A549 (cell line): ENCODE results near the gene SEC24B. TPM values are rescaled to one million over a fixed set of nuclear protein-coding genes. Genes with fewer than 3 reads are reported as not detected.

Source experiments
- ATAC-seq, 2 experiments: fragments of 200-7000 bp in 1 of 2; fragments of >200 bp in 1 of 2; cut with Nextera tagmentation in 1 of 2; cut with Tn5 transposase in 1 of 2; 3 replicates each; pipeline versions ENCODE4 v1.8.0 to v1.9.1; 2018 to 2020; ENCODE audit warnings: mild to moderate bottlenecking in 1 of 2, moderate library complexity in 1 of 2
- CTCF ChIA-PET: fragments of 300-600 bp; sonication (Branson Sonifier 250); formaldehyde crosslinking; extraction: SDS; loops from one replicate; lab custom pipeline; 2021; ENCODE audit warnings: antibody characterized with exemption, inconsistent platforms; lab: Yijun Ruan, JAX
- POLR2A ChIA-PET: fragments of 350-600 bp; formaldehyde crosslinking; extraction: SDS; loops from one replicate; lab custom pipeline; 2021; ENCODE audit warnings: antibody characterized with exemption, inconsistent platforms; lab: Yijun Ruan, JAX
- DNase-seq, 2 experiments: peaks; one replicate each; pipeline versions ENCODE4 v3.0.0 to v3.0.0-alpha.2; 2011 to 2016; ENCODE audit warnings: low read depth in 1 of 2, low spot score in 1 of 2
- FAIRE-seq: peaks from 2 replicates; lab custom pipeline; 2011; peaks lifted over from hg19 to GRCh38; lab: Jason Lieb, UNC
- H3K27ac ChIP-seq, 2 experiments: fragments of >200 bp; sonication (Bioruptor Twin); formaldehyde crosslinking; 3 replicates each; pipeline ENCODE4 v1.5.1; 2016 to 2017
- H3K4me1 ChIP-seq: fragments of >200 bp; sonication (Bioruptor Twin); formaldehyde crosslinking; 3 replicates; pipeline ENCODE4 v1.6.1; 2016
- H3K4me2 ChIP-seq: fragments of >200 bp; sonication (Bioruptor Twin); formaldehyde crosslinking; 3 replicates; pipeline ENCODE4 v1.6.1; 2016
- H3K4me3 ChIP-seq: fragments of >200 bp; sonication (Bioruptor Twin); formaldehyde crosslinking; 3 replicates; pipeline ENCODE4 v1.5.1; 2016
- H3K9me3 ChIP-seq: fragments of >200 bp; sonication (Bioruptor Twin); formaldehyde crosslinking; 3 replicates; pipeline ENCODE4 v1.6.1; 2016
- CBX8 ChIP-seq: fragments of 200-600 bp; sonication (generic); IDR thresholded peaks from 2 replicates; pipeline ENCODE4 v1.6.1; 2016
- CHD4 ChIP-seq: fragments of 200-600 bp; sonication (generic); IDR thresholded peaks from 2 replicates; pipeline ENCODE4 v1.6.1; 2016; ENCODE audit warnings: antibody characterized with exemption, mild to moderate bottlenecking, borderline replicate concordance
- EHMT2 ChIP-seq: fragments of 200-600 bp; sonication (generic); IDR thresholded peaks from 2 replicates; pipeline ENCODE4 v1.6.1; 2016; ENCODE audit warnings: antibody characterized with exemption, low read depth, mild to moderate bottlenecking, moderate library complexity
- EP300 ChIP-seq, 2 experiments: fragments of >200 bp; sonication (Bioruptor Twin); formaldehyde crosslinking; IDR thresholded peaks; 2 replicates in 1 of 2; 3 replicates in 1 of 2; pipeline ENCODE4 v1.6.1; 2016 to 2017
- ESRRA ChIP-seq: fragments of 150-350 bp; IDR thresholded peaks from 2 replicates; pipeline ENCODE4 v1.6.1; 2014; ENCODE audit warnings: mild to moderate bottlenecking, low read length, borderline replicate concordance
- FOSL2 ChIP-seq, 2 experiments: fragments of 450-650 bp in 1 of 2; fragments of >200 bp in 1 of 2; sonication (Bioruptor Twin) in 1 of 2; formaldehyde crosslinking; IDR thresholded peaks; 2 replicates each; pipeline versions ENCODE4 v1.5.0 to v1.6.1; 2016 to 2020; ENCODE audit warnings: mild to moderate bottlenecking in 1 of 2, moderate library complexity in 1 of 2
- HDAC2 ChIP-seq: fragments of 200-600 bp; sonication (generic); IDR thresholded peaks from 2 replicates; pipeline ENCODE4 v1.6.1; 2016
- HOXA7 ChIP-seq: fragments of 250-450 bp; sonication (Bioruptor Pico); IDR thresholded peaks from 2 replicates; pipeline ENCODE4 v1.5.0; 2020; ENCODE audit warnings: mild to moderate bottlenecking, moderate library complexity
- HOXB5 ChIP-seq: fragments of 250-450 bp; sonication (Bioruptor Pico); IDR thresholded peaks from 2 replicates; pipeline ENCODE4 v1.5.0; 2020; ENCODE audit warnings: mild to moderate bottlenecking, moderate library complexity
- JUN ChIP-seq, 2 experiments: fragments of >200 bp; sonication (Bioruptor Twin); formaldehyde crosslinking; IDR thresholded peaks; 2 replicates in 1 of 2; 3 replicates in 1 of 2; pipeline ENCODE4 v1.6.1; 2016 to 2017
- NR3C1 ChIP-seq: fragments of >200 bp; sonication (Bioruptor Twin); formaldehyde crosslinking; IDR thresholded peaks from 3 replicates; pipeline ENCODE4 v1.6.1; 2017
- PHF8 ChIP-seq: fragments of 200-600 bp; sonication (generic); IDR thresholded peaks from 2 replicates; pipeline ENCODE4 v1.6.1; 2016; ENCODE audit warnings: low read depth, mild to moderate bottlenecking, antibody characterized with exemption, moderate library complexity, borderline replicate concordance
- POLR2A ChIP-seq: IDR thresholded peaks from 2 replicates; pipeline ENCODE4 v1.6.1; 2012; ENCODE audit warnings: mild to moderate bottlenecking, low read length
- RAD21 ChIP-seq, 2 experiments: fragments of >200 bp in 1 of 2; sonication (Bioruptor Twin) in 1 of 2; formaldehyde crosslinking in 1 of 2; IDR thresholded peaks in 1 of 2; conservative IDR thresholded peaks in 1 of 2; 2 replicates in 1 of 2; 3 replicates in 1 of 2; pipeline ENCODE4 v1.6.1; 2012 to 2018; ENCODE audit warnings: inconsistent platforms in 1 of 2
- ZFP36 ChIP-seq: fragments of 450-650 bp; IDR thresholded peaks from 2 replicates; pipeline ENCODE4 v1.6.1; 2014; ENCODE audit warnings: borderline replicate concordance; ENCODE audit not compliant: partially characterized antibody
- ZNF302 ChIP-seq: fragments of 250-450 bp; sonication (Bioruptor Pico); IDR thresholded peaks from 2 replicates; pipeline ENCODE4 v1.9.0; 2021; ENCODE audit warnings: inconsistent platforms, mild to moderate bottlenecking, moderate library complexity
- WGBS: methylation state at CpG from one replicate; pipeline ENCODE4 v1.1.6; 2017; ENCODE audit errors: missing lambda C conversion rate; 5-methylcytosine and 5-hydroxymethylcytosine counted together
- polyA plus RNA-seq, 4 experiments: library from polyadenylated mRNA; depleted of rRNA in 3 of 4; stranded (reverse); fragments of >200 nt; fragmentation: RNase III in 1 of 4; extraction: RNeasy Plus Mini Kit Qiagen cat#74134 plus additional on column Dnase treatment in 1 of 4; gene quantifications; 2 replicates in 3 of 4; 3 replicates in 1 of 4; pipeline ENCODE4 v1.2.3, GENCODE V29; 2011 to 2017
- TF ChIP-seq, protein P1 (sequence below): fragments of >200 bp; sonication (Bioruptor Twin); formaldehyde crosslinking; IDR thresholded peaks from 3 replicates; pipeline ENCODE4 v1.6.1; 2016
- TF ChIP-seq, protein P2 (sequence below): fragments of 250-450 bp; sonication (Bioruptor Pico); IDR thresholded peaks from 2 replicates; pipeline ENCODE4 v1.5.0; 2021; ENCODE audit warnings: mild to moderate bottlenecking, moderate library complexity, borderline replicate concordance
- TF ChIP-seq, protein P3 (sequence below): fragments of 250-450 bp; sonication (Bioruptor Pico); IDR thresholded peaks from 2 replicates; pipeline ENCODE4 v1.5.0; 2020; ENCODE audit warnings: low read depth, mild to moderate bottlenecking, moderate library complexity
- TF ChIP-seq, protein P4 (sequence below): fragments of 150-350 bp; IDR thresholded peaks from 2 replicates; pipeline ENCODE4 v1.6.1; 2014; ENCODE audit warnings: low read depth, mild to moderate bottlenecking, low read length
- TF ChIP-seq, protein P5 (sequence below): IDR thresholded peaks from 2 replicates; pipeline ENCODE4 v1.6.1; 2012
- TF ChIP-seq, protein P6 (sequence below): fragments of >200 bp; sonication (Bioruptor Twin); formaldehyde crosslinking; IDR thresholded peaks from 3 replicates; pipeline ENCODE4 v1.5.1; 2016
- TF ChIP-seq, protein P7 (sequence below): fragments of >200 bp; sonication (Bioruptor Twin); formaldehyde crosslinking; IDR thresholded peaks from 2 replicates; pipeline ENCODE4 v1.6.1; 2016

Gene SEC24B
- polyA plus RNA-seq, 2 of the 4 experiments (the other 2 are of a cell fraction): 13.8 to 40.0 TPM

DNA sequence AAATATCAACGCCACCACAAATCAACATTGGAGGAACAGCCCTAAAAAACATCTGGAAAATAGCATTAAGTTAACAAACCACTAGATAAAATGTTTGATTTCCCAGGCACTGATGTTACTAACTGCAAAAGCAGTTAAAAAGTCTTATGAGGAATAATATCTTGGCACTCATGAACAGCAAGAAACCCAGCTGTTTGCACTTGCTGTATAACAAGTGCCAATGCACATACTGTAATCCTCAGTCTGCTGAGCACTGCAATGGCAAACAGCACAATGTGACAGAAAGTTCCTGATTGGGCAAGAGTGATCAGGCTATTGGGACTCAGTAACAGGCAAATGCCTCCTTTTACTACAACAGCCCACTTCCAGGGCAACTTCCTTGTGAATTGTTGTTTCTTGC, 20.8 kb upstream of the SEC24B start (continued):
- TF ChIP-seq, protein P1, sequence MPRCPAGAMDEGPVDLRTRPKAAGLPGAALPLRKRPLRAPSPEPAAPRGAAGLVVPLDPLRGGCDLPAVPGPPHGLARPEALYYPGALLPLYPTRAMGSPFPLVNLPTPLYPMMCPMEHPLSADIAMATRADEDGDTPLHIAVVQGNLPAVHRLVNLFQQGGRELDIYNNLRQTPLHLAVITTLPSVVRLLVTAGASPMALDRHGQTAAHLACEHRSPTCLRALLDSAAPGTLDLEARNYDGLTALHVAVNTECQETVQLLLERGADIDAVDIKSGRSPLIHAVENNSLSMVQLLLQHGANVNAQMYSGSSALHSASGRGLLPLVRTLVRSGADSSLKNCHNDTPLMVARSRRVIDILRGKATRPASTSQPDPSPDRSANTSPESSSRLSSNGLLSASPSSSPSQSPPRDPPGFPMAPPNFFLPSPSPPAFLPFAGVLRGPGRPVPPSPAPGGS: no peak

DNA sequence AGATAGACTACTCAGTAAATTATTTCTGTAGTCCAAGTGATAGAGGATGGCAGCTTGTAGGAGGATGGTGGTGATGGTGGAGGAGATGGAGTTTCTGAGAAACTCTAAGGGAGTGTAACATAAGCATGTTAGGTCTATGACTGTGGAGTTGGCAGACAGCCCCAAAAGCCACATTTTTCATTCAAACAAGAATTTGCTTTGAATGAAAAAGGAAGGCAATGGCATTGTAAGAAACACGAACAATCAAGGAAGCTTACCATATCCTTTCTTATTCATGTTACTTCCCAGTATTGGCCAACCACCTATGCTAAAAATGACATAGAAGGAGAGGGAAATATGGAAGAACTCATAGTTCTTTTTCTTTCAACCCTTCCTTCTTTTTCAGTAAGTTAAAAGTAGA, 18.7 kb upstream of the SEC24B start:
- FAIRE-seq (no peak), ATAC-seq (no peak), DNase-seq (no peak)
- Histone ChIP-seq H3K4me2 (no peak overlapping the region), H3K27ac (no peak overlapping the region), H3K4me1 (no peaks in the 10 kb centered on the region), H3K9me3 (no peaks in the 10 kb centered on the region), H3K4me3 (no peak overlapping the region)
- WGBS: 56% methylated on average over 1 of the region's 1 CpG
- POLR2A ChIA-PET: no interaction called here
- CTCF ChIA-PET: no interaction called here
- TF ChIP-seq, protein P2, sequence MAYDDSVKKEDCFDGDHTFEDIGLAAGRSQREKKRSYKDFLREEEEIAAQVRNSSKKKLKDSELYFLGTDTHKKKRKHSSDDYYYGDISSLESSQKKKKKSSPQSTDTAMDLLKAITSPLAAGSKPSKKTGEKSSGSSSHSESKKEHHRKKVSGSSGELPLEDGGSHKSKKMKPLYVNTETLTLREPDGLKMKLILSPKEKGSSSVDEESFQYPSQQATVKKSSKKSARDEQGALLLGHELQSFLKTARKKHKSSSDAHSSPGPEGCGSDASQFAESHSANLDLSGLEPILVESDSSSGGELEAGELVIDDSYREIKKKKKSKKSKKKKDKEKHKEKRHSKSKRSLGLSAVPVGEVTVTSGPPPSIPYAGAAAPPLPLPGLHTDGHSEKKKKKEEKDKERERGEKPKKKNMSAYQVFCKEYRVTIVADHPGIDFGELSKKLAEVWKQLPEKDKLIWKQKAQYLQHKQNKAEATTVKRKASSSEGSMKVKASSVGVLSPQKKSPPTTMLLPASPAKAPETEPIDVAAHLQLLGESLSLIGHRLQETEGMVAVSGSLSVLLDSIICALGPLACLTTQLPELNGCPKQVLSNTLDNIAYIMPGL: no peak
- TF ChIP-seq HDAC2: no peak
- TF ChIP-seq HOXB5 (CRISPR knock-in tag): no peak
- TF ChIP-seq ESRRA: no peak
- TF ChIP-seq PHF8: no peak
- no peak for TF ChIP-seq HOXA7 (CRISPR knock-in tag)
- TF ChIP-seq POLR2A: no peak
- TF ChIP-seq RAD21 (conservative IDR thresholded peaks at IDR 0.05 in 1 of 2, IDR thresholded peaks at IDR 0.05 in 1 of 2): no peak
- no peak for TF ChIP-seq FOSL2 (IDR thresholded peaks at IDR 0.05)
- no peak for TF ChIP-seq FOSL2 (CRISPR knock-in tag; IDR thresholded peaks at IDR 0.05)
- TF ChIP-seq CBX8: no peak
- TF ChIP-seq, protein P3, sequence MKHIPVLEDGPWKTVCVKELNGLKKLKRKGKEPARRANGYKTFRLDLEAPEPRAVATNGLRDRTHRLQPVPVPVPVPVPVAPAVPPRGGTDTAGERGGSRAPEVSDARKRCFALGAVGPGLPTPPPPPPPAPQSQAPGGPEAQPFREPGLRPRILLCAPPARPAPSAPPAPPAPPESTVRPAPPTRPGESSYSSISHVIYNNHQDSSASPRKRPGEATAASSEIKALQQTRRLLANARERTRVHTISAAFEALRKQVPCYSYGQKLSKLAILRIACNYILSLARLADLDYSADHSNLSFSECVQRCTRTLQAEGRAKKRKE: no peak
- no peak for TF ChIP-seq ZNF302 (CRISPR knock-in tag)
- no peak for TF ChIP-seq EP300 (IDR thresholded peaks at IDR 0.05)
- TF ChIP-seq, protein P4, sequence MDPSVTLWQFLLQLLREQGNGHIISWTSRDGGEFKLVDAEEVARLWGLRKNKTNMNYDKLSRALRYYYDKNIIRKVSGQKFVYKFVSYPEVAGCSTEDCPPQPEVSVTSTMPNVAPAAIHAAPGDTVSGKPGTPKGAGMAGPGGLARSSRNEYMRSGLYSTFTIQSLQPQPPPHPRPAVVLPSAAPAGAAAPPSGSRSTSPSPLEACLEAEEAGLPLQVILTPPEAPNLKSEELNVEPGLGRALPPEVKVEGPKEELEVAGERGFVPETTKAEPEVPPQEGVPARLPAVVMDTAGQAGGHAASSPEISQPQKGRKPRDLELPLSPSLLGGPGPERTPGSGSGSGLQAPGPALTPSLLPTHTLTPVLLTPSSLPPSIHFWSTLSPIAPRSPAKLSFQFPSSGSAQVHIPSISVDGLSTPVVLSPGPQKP: no peak
- TF ChIP-seq, protein P5, sequence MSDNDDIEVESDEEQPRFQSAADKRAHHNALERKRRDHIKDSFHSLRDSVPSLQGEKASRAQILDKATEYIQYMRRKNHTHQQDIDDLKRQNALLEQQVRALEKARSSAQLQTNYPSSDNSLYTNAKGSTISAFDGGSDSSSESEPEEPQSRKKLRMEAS: no peak

DNA sequence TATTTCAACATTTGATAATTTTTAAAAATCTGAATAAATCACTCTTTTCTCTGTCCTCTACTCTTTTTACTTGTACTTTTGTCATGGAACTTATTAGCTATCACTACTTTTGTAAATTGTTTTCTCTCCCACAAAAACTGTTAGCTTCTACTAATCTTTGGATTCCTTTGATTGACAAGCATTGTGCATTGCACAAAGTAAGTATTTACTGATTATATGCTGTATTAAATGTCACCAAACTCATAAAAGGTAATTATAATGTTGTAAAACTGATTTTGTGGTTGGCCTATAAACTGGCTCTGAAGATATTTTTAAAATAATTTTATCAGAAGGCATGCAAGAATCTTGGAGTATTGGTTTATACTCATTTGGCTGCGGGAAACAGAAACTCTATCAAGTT, 15.0 kb upstream of the SEC24B start:
- H3K27ac ChIP-seq: no peak overlapping the region
- H3K4me3 ChIP-seq: no peak overlapping the region
- H3K4me2 ChIP-seq: no peak overlapping the region
- ChIA-PET CTCF (interaction anchor here (1.2 kb wide), 1 partner anchor 15 kb away, joined by 3 read pairs; the partner anchor contains the start of gene SEC24B), POLR2A (no interaction called here)
- no peaks in the 10 kb centered on the region for H3K9me3 ChIP-seq
- TF ChIP-seq CHD4 (no peak), ZFP36 (no peak), JUN (IDR thresholded peaks at IDR 0.05) (no peak), EHMT2 (no peak), PHF8 (no peak), NR3C1 (no peak)
- TF ChIP-seq, protein P6, sequence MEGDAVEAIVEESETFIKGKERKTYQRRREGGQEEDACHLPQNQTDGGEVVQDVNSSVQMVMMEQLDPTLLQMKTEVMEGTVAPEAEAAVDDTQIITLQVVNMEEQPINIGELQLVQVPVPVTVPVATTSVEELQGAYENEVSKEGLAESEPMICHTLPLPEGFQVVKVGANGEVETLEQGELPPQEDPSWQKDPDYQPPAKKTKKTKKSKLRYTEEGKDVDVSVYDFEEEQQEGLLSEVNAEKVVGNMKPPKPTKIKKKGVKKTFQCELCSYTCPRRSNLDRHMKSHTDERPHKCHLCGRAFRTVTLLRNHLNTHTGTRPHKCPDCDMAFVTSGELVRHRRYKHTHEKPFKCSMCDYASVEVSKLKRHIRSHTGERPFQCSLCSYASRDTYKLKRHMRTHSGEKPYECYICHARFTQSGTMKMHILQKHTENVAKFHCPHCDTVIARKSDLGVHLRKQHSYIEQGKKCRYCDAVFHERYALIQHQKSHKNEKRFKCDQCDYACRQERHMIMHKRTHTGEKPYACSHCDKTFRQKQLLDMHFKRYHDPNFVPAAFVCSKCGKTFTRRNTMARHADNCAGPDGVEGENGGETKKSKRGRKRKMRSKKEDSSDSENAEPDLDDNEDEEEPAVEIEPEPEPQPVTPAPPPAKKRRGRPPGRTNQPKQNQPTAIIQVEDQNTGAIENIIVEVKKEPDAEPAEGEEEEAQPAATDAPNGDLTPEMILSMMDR: no peak
- TF ChIP-seq, protein P2: no peak
- TF ChIP-seq, protein P7, sequence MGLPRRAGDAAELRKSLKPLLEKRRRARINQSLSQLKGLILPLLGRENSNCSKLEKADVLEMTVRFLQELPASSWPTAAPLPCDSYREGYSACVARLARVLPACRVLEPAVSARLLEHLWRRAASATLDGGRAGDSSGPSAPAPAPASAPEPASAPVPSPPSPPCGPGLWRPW: no peak
- DNase-seq: no peak
- FAIRE-seq: no peak
- H3K4me1 ChIP-seq: no peaks in the 10 kb centered on the region
- no peak for ATAC-seq
- 72% methylated on average over 1 of the region's 1 CpG for WGBS
